Prostate gland (tissue), 2 donors: ENCODE measurements around the gene UQCRHL. TPM values are rescaled to one million over a fixed set of nuclear protein-coding genes. Genes with fewer than 3 reads are reported as not detected.
"Not testable (repeated sequence)": the region's sequence is repeated elsewhere in the genome, so short reads cannot be mapped to it uniquely, and the experiment has no call there.

Experiments used
- DNase-seq: peaks from one replicate; pipeline ENCODE4 v3.0.0-alpha.2; 2019; ENCODE audit warnings: low spot score
- H3K27ac ChIP-seq, 2 donors: fragments of 200-600 bp; sonication (generic); 2 replicates each; pipeline ENCODE4 v1.5.1; 2017 to 2019
- H3K27me3 ChIP-seq: fragments of 200-600 bp; sonication (generic); replicated peaks from 2 replicates; pipeline ENCODE4 v1.5.1; 2019; ENCODE audit not compliant: insufficient read depth
- H3K36me3 ChIP-seq, 2 donors: fragments of 200-600 bp; sonication (generic); 1 replicate in 1 of 2; 2 replicates in 1 of 2; pipeline versions ENCODE4 v1.5.1 to v1.8.1; 2017 to 2019
- H3K4me1 ChIP-seq: fragments of 200-600 bp; sonication (generic); replicated peaks from 2 replicates; pipeline ENCODE4 v1.5.1; 2019
- H3K4me3 ChIP-seq, 2 donors: fragments of 200-600 bp; sonication (generic); 2 replicates each; pipeline ENCODE4 v1.5.1; 2017 to 2019
- H3K9me3 ChIP-seq: fragments of 200-600 bp; sonication (generic); 2 replicates; pipeline ENCODE4 v1.5.1; 2017
- POLR2A ChIP-seq: fragments of 450-650 bp; IDR thresholded peaks from one replicate; pipeline ENCODE4 v1.6.1; 2016; ENCODE audit warnings: antibody characterized with exemption, mild to moderate bottlenecking
- POLR2AphosphoS5 ChIP-seq: sonication (generic); formaldehyde crosslinking; IDR thresholded peaks from one replicate; pipeline ENCODE4 v1.6.1; 2017; ENCODE audit warnings: antibody characterized with exemption
- WGBS: methylation state at CpG from one replicate; pipeline ENCODE4 v1.1.5; 2018; 5-methylcytosine and 5-hydroxymethylcytosine counted together
- intact Hi-C: fragments of 100-400 bp; cut with DNase I; formaldehyde crosslinking; loops from one replicate; pipeline ENCODE4 v1.14.2; 2022
- total RNA-seq, 2 donors: library from RNA; depleted of rRNA; stranded (reverse); fragments of >200 nt; gene quantifications; one replicate each; pipeline ENCODE4 v1.1.0, GENCODE V29; 2016
- TF ChIP-seq, protein P1 (sequence below), 4 experiments: fragments of 200-600 bp in 2 of 4; fragments of 450-650 bp in 2 of 4; sonication (generic) in 2 of 4; IDR thresholded peaks; 1 replicate in 3 of 4; 2 replicates in 1 of 4; pipeline ENCODE4 v1.5.1; 2016 to 2019; ENCODE audit warnings: antibody characterized with exemption in 4 of 4, mild to moderate bottlenecking in 2 of 4, moderate library complexity in 2 of 4

Gene UQCRHL
- total RNA-seq, 2 donors from 2014 or later, result 1.6 to 2.4 TPM

DNA sequence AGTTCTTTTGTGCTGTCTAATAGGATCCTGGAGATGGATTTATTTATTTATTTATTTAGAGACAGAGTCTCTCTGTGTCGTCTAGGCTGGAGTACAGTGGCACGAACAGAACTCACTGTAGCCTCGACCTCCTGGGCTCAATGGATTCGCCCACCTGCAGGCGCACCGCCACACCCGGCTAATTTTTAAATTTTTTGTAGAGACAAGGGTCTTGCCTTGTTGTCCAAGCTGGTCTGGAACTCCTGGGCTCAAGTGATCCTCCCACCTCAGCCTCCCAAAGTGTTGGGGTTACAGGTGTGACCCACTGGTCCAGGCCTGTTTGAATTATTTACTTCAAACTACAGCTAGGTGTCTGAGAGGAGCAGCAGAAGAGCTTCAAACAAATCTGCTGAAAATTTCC, 30.5 kb upstream of the UQCRHL start:
- intact Hi-C loops, result no loop called here
- WGBS, result 89% methylated on average over 7 of the region's 7 CpGs
- DNase-seq, result no peak

DNA sequence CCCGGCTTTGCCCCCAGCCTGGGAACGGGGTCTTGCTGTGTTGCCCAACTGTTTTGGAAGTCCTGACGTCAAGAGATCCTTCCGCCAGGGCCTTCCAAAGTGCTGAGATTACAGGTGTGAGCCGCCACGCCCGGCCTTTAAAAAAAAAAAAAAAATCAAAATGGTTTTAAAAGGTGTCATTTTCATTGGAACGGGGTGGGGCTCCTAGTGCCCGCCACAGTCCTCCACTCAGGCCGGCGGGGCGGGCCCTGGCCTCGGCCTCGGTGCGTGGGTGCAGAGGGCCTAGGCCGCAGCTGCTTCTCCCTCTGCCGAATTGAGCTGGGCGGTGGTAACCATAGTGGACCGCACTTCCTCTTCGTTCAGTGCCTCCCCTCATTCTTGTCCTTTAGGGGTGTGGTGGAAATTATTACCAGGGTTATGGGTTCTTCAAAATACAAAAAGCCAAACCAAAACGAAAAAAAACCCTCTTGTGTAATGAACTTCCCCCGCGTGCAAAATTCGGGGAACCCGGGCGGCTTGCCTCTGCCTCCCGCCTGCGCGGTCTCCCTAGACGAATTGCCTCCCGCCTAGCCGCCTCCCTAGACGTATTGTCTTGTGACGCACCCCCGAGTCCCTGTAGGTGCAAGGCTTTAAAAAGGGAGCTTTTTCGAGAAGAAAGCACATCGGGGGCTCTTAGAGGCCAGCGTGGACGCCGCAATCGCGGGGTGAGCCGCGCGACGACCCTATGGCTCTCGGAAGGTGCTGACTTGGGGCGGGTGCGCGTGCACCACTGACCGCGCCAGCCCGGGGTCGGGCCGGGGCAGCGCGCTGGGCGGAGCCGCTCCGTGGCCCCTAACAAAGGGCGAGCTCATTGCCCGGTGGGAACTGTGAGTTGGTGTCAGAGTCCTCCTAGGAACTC, 29.6 kb upstream of the UQCRHL start:
- TF ChIP-seq, protein P1, sequence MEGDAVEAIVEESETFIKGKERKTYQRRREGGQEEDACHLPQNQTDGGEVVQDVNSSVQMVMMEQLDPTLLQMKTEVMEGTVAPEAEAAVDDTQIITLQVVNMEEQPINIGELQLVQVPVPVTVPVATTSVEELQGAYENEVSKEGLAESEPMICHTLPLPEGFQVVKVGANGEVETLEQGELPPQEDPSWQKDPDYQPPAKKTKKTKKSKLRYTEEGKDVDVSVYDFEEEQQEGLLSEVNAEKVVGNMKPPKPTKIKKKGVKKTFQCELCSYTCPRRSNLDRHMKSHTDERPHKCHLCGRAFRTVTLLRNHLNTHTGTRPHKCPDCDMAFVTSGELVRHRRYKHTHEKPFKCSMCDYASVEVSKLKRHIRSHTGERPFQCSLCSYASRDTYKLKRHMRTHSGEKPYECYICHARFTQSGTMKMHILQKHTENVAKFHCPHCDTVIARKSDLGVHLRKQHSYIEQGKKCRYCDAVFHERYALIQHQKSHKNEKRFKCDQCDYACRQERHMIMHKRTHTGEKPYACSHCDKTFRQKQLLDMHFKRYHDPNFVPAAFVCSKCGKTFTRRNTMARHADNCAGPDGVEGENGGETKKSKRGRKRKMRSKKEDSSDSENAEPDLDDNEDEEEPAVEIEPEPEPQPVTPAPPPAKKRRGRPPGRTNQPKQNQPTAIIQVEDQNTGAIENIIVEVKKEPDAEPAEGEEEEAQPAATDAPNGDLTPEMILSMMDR (IDR thresholded peaks at IDR 0.05), result no peak
- TF ChIP-seq POLR2A, result no peak
- no peak for TF ChIP-seq POLR2AphosphoS5
- Histone ChIP-seq H3K4me3 (peak overlapping the region in 1 of 2 donors; percentile 79), H3K27ac (peak overlapping the region; percentile 99 to 100), H3K9me3 (no peaks in the 10 kb centered on the region), H3K27me3 (no peaks in the 10 kb centered on the region), H3K36me3 (no peaks in the 10 kb centered on the region), H3K4me1 (no peaks in the 10 kb centered on the region)
- 66% methylated on average over 62 of the region's 62 CpGs for WGBS
- intact Hi-C loops, result no loop called here
- DNase-seq, result no peak

More for the DNA sequence above, 30.5 kb upstream of the UQCRHL start:
- Histone ChIP-seq H3K36me3 (no peaks in the 10 kb centered on the region), H3K27me3 (no peaks in the 10 kb centered on the region), H3K9me3 (no peaks in the 10 kb centered on the region), H3K27ac (no peak overlapping the region), H3K4me3 (no peak overlapping the region), H3K4me1 (no peaks in the 10 kb centered on the region)
- TF ChIP-seq, protein P1 (IDR thresholded peaks at IDR 0.05), result no peak
- TF ChIP-seq POLR2AphosphoS5, result no peak
- no peak for TF ChIP-seq POLR2A

DNA sequence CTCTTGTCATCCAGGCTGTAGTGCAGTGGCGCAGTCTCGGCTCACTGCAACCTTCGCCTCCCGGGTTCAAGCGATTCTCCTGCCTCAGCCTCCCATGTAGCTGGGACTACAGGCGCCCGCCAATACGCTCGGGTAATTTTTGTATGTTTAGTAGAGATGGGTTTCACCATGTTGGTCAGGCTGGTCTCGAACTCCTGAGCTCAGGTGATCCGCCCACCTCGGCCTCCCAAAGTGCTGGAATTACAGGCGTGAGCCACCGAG, 29.0 kb upstream of the UQCRHL start:
- H3K4me1 ChIP-seq, intact Hi-C loops, H3K36me3 ChIP-seq, H3K27me3 ChIP-seq, H3K9me3 ChIP-seq, DNase-seq: not testable (repeated sequence)
- H3K27ac ChIP-seq, result peak overlapping the region; percentile 99 to 100
- 64% methylated on average over 14 of the region's 14 CpGs for WGBS
- H3K4me3 ChIP-seq, result peak overlapping the region; percentile 53 to 79

DNA sequence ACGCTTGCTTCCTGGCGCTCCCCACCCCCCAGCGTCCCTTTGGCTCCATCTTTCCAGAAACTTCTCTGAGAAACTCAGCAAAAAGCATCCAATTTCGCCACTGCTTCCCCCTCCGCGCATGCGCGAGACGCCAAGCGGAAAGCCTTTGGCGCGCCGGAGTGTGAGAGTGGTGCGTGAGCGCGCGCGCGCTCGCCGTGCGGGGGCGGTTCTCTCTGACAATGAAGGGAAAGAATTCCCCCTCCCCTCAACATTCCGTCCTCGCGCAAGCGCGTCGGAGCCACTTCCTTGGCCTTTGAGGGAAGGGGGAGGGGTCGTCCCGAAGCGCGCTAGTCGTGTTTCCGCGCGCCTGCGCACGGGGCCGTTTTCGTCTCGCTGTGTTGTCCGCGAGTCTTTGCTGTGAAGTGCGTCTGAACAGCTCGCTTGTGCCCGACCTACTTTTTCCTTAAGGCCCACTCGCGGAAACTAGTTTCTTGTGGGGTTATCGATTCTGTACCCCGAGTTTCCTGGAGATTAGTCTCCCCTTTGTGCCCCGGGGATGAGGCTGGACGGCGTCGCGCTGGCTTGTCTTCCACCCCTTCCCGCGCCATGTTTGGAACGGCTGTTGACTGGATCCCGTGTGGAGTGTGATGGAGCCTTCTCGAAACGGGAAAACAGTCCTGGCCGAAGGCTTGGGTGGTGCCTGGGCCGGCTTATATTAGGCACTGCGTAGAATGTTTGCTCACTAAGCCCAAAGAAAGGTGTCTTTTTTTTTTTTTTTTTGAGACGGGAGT, 28.5 kb upstream of the UQCRHL start:
- DNase-seq, result peak; percentile 99
- TF ChIP-seq, protein P1 (IDR thresholded peaks at IDR 0.05), result peak in 1 of 4 experiments; percentile 13
- TF ChIP-seq POLR2A, result peak; percentile 94
- TF ChIP-seq POLR2AphosphoS5, result peak; percentile 100
- WGBS, result 2% methylated on average over 66 of the region's 66 CpGs

DNA sequence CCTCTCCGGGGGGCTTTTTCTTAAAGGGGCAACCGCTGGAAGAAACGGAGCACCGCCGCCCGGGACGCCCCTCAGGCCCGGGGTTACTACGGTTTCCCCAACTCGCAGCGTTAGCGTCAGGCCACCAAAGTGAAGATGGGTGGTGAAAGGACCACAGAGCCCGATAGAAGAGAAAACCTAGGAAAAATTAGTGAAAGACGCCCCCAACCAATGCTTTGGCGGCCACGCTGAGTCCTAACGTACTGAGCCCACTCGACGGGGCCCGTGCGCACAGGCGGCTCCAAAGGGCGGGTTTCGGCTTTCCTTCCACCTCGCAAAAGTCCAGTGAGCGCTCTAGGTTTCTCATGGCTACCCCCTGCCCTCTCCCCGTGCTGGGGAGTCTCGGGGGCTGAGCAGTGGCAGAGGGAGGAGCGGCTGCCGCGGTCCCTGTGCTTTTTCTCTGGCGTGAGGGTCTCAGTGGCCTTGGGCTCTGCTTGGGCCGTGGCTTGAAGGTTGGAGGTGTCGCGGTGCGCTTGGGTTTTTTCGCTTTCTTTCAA, 27.8 kb upstream of the UQCRHL start:
- Histone ChIP-seq H3K27ac (peak overlapping the region; percentile 99 to 100), H3K4me1 (no peaks in the 10 kb centered on the region), H3K36me3 (no peaks in the 10 kb centered on the region), H3K27me3 (no peaks in the 10 kb centered on the region), H3K4me3 (peak overlapping the region; percentile 53 to 79), H3K9me3 (no peaks in the 10 kb centered on the region)
- WGBS, result under 1% methylated on average over 37 of the region's 37 CpGs
- TF ChIP-seq, protein P1 (IDR thresholded peaks at IDR 0.05), result no peak
- TF ChIP-seq POLR2A, result no peak
- TF ChIP-seq POLR2AphosphoS5, result no peak
- DNase-seq, result no peak
- intact Hi-C loops, result loop anchor here (2.0 kb wide), 1 partner anchor 14 kb away; no protein-coding TSS in a partner anchor

More for the DNA sequence above, 28.5 kb upstream of the UQCRHL start:
- Histone ChIP-seq H3K27ac (peak overlapping the region; percentile 99 to 100), H3K4me3 (peak overlapping the region; percentile 53 to 79), H3K27me3 (no peaks in the 10 kb centered on the region), H3K4me1 (no peaks in the 10 kb centered on the region), H3K36me3 (no peaks in the 10 kb centered on the region), H3K9me3 (no peaks in the 10 kb centered on the region)
- intact Hi-C loops, result loop anchor here (2.0 kb wide), 1 partner anchor 13 kb away; no protein-coding TSS in a partner anchor
